ENCODE measurements around the gene TOP1.

DNA sequence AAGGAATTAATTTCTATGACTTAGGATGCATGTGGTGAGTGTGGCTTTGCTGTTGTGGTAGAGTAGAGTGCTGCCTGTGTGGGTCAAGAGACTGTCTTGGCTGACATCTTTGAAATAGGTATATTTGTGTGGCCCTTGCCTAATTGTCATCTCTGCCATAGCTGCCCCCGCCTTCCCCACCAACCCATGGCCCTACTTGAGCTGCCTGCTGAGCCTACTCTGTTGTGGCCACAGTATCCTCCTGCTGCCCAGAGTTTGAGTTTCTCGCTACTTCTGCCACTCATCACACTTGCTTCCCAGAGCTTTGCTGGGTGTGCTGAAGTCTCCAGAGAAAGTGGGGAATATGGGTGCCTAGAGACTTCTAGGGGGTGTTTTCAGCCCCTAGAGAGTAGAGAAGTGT is 116.7 kb downstream of the TOP1 start:
- TF ChIP-seq POLR2AphosphoS5 (IDR thresholded peaks at IDR 0.05) (no peak), POLR2A (IDR thresholded peaks at IDR 0.05; ENCODE audit: low read depth) (no peak), CTCF (IDR thresholded peaks at IDR 0.05) (no peak)
